Suprapubic skin (tissue), 4 donors: Measurements from ENCODE around the gene IQCM.

Experiments
- CTCF ChIP-seq, 2 donors: fragments of 200-600 bp in 1 of 2; fragments of 450-650 bp in 1 of 2; sonication (generic) in 1 of 2; IDR thresholded peaks; one replicate each; pipeline ENCODE4 v1.5.1; 2016 to 2019; ENCODE audit warnings: antibody characterized with exemption in 2 of 2, mild to moderate bottlenecking in 1 of 2, moderate library complexity in 1 of 2
- EP300 ChIP-seq: sonication (generic); formaldehyde crosslinking; IDR thresholded peaks from one replicate; pipeline ENCODE4 v1.6.1; 2017; ENCODE audit warnings: antibody characterized with exemption
- POLR2A ChIP-seq, 2 donors: fragments of 450-650 bp; IDR thresholded peaks; one replicate each; pipeline ENCODE4 v1.6.1; 2017; ENCODE audit warnings: antibody characterized with exemption in 2 of 2, mild to moderate bottlenecking in 2 of 2, moderate library complexity in 2 of 2
- POLR2AphosphoS5 ChIP-seq, 3 donors: sonication (generic); formaldehyde crosslinking; IDR thresholded peaks; one replicate each; pipeline ENCODE4 v1.6.1; 2017; ENCODE audit warnings: antibody characterized with exemption in 3 of 3

DNA sequence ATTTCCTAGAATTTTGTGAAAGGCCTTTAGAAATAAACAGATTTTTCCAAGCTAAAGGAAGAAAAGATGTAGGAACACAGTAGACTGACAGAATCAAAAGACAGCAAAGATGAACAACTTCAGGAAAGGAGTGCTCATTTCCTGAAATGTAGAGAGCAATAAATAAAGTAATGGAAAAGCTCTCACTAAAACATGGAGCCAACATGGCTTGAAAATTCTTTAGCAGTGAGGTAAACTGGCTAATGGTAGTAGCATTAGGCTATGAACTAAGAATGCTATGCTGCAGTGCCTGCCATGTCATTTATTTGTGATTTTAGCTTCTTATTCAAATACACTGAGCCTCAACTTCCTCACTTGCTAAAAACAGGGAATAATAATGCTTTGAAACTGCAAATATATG is 108.7 kb downstream of the IQCM start:
- TF ChIP-seq CTCF (IDR thresholded peaks at IDR 0.05), result no peak
- no peak for TF ChIP-seq EP300
- no peak for TF ChIP-seq POLR2A (IDR thresholded peaks at IDR 0.05)
- no peak for TF ChIP-seq POLR2AphosphoS5 (IDR thresholded peaks at IDR 0.05)
